CD14-positive monocyte (primary cell): ENCODE measurements around the gene HCST. TPM values are rescaled to one million over a fixed set of nuclear protein-coding genes. Genes with fewer than 3 reads are reported as not detected.

Source experiments
- DNase-seq, 3 donors: peaks; one replicate each; pipeline ENCODE4 v3.0.0-alpha.2; 2011 to 2022
- H2AFZ ChIP-seq: 2 replicates; pipeline ENCODE4 v1.6.0; 2012; ENCODE audit warnings: mild to moderate bottlenecking, low read depth, low read length, inconsistent platforms; ENCODE audit not compliant: insufficient read depth, poor library complexity, severe bottlenecking
- H3K27ac ChIP-seq, 2 donors: 1 replicate in 1 of 2; 2 replicates in 1 of 2; pipeline ENCODE4 v1.5.1; 2012 to 2013; ENCODE audit warnings: low read length in 2 of 2, control low read depth in 1 of 2, inconsistent platforms in 1 of 2, low read depth in 1 of 2, mild to moderate bottlenecking in 1 of 2
- H3K27me3 ChIP-seq, 2 donors: one replicate each; pipeline versions ENCODE4 v1.6.0 to v1.6.1; 2011 to 2013; ENCODE audit warnings: low read length in 2 of 2; ENCODE audit not compliant: control insufficient read depth in 2 of 2, insufficient read depth in 2 of 2
- H3K36me3 ChIP-seq, 2 donors: replicated peaks in 1 of 2; 1 replicate in 1 of 2; 2 replicates in 1 of 2; pipeline versions ENCODE4 v1.5.1 to v1.6.1; 2012 to 2013; ENCODE audit warnings: low read length in 2 of 2, control low read depth in 1 of 2, inconsistent platforms in 1 of 2, mild to moderate bottlenecking in 1 of 2; ENCODE audit not compliant: insufficient read depth in 2 of 2, control insufficient read depth in 1 of 2
- H3K4me1 ChIP-seq, 2 donors: 1 replicate in 1 of 2; 2 replicates in 1 of 2; pipeline versions ENCODE4 v1.5.1 to v1.6.1; 2012 to 2013; ENCODE audit warnings: low read length in 2 of 2, control low read depth in 1 of 2, inconsistent platforms in 1 of 2, mild to moderate bottlenecking in 1 of 2, moderate library complexity in 1 of 2; ENCODE audit not compliant: insufficient read depth in 2 of 2, control insufficient read depth in 1 of 2
- H3K4me2 ChIP-seq: replicated peaks from 2 replicates; pipeline ENCODE3; 2012; ENCODE audit warnings: low read length, moderate library complexity, mild to moderate bottlenecking; ENCODE audit not compliant: poor library complexity, severe bottlenecking; ENCODE audit errors: extremely low read depth
- H3K4me3 ChIP-seq, 3 experiments: fragments of 200-600 bp in 1 of 3; sonication (generic) in 1 of 3; replicated peaks in 1 of 3; 1 replicate in 2 of 3; 2 replicates in 1 of 3; pipeline ENCODE4 v1.5.1; 2011 to 2013; ENCODE audit warnings: low read length in 3 of 3, mild to moderate bottlenecking in 3 of 3, control low read depth in 2 of 3, low read depth in 2 of 3, inconsistent platforms in 1 of 3, moderate library complexity in 1 of 3
- H3K79me2 ChIP-seq: 2 replicates; pipeline ENCODE4 v1.6.0; 2012; ENCODE audit warnings: mild to moderate bottlenecking, control low read depth, inconsistent platforms, low read length, moderate library complexity; ENCODE audit not compliant: insufficient read depth
- H3K9ac ChIP-seq: 2 replicates; pipeline ENCODE4 v1.6.0; 2017; ENCODE audit warnings: low read length, mild to moderate bottlenecking; ENCODE audit not compliant: insufficient read depth, poor library complexity, severe bottlenecking
- H3K9me3 ChIP-seq, 2 donors: replicated peaks in 1 of 2; 1 replicate in 1 of 2; 2 replicates in 1 of 2; pipeline versions ENCODE4 v1.5.1 to v1.6.1; 2012 to 2013; ENCODE audit warnings: low read length in 2 of 2, control low read depth in 1 of 2; ENCODE audit not compliant: control insufficient read depth in 1 of 2, insufficient read depth in 1 of 2
- H4K20me1 ChIP-seq: 2 replicates; pipeline ENCODE4 v1.6.0; 2012; ENCODE audit warnings: mild to moderate bottlenecking, low read length, control low read depth, moderate library complexity; ENCODE audit not compliant: insufficient read depth
- H3K27ac Mint-ChIP-seq, 7 donors: one replicate each; pipeline ENCODE4 v1.8.0; 2020; ENCODE audit warnings: mild to moderate bottlenecking in 7 of 7, mixed read lengths in 7 of 7, moderate library complexity in 6 of 7, inconsistent platforms in 2 of 7
- H3K27me3 Mint-ChIP-seq, 3 donors: one replicate each; pipeline ENCODE4 v1.8.0; 2021 to 2022; ENCODE audit warnings: low read depth in 3 of 3, mild to moderate bottlenecking in 3 of 3, mixed read lengths in 3 of 3, moderate library complexity in 3 of 3, inconsistent platforms in 1 of 3
- H3K36me3 Mint-ChIP-seq, 2 donors: one replicate each; pipeline ENCODE4 v1.8.0; 2020; ENCODE audit warnings: mixed read lengths in 2 of 2, inconsistent platforms in 1 of 2, mild to moderate bottlenecking in 1 of 2
- H3K4me1 Mint-ChIP-seq: one replicate; pipeline ENCODE4 v1.8.0; 2020; ENCODE audit warnings: mild to moderate bottlenecking, mixed read lengths
- H3K4me3 Mint-ChIP-seq, 2 donors: one replicate each; pipeline ENCODE4 v1.8.0; 2020; ENCODE audit warnings: mild to moderate bottlenecking in 2 of 2, mixed read lengths in 2 of 2, moderate library complexity in 1 of 2
- H3K9me3 Mint-ChIP-seq, 7 donors: one replicate each; pipeline ENCODE4 v1.8.0; 2020 to 2022; ENCODE audit warnings: mixed read lengths in 7 of 7, mild to moderate bottlenecking in 6 of 7, moderate library complexity in 6 of 7, inconsistent platforms in 2 of 7
- CTCF ChIP-seq: fragments of 200-600 bp; IDR thresholded peaks from one replicate; pipeline ENCODE4 v1.8.0; 2022; ENCODE audit warnings: antibody characterized with exemption, mild to moderate bottlenecking
- WGBS: methylation state at CpG from one replicate; pipeline ENCODE4 v1.1.5; 2013; ENCODE audit warnings: missing lambda C conversion rate; ENCODE audit not compliant: insufficient coverage; 5-methylcytosine and 5-hydroxymethylcytosine counted together
- intact Hi-C, 2 donors: fragments of 100-400 bp; cut with micrococcal nuclease; formaldehyde crosslinking; loops; one replicate each; pipeline versions ENCODE4 v1.15.0 to v1.15.1; 2023
- polyA plus RNA-seq, 3 donors: library from polyadenylated mRNA; depleted of rRNA in 1 of 3; unstranded in 2 of 3; stranded (reverse) in 1 of 3; fragments of 300-500 nt in 2 of 3; fragments of >200 nt in 1 of 3; fragmentation: Illumina TruSeq in 2 of 3; gene quantifications; 1 replicate in 2 of 3; 2 replicates in 1 of 3; pipeline ENCODE4 v1.2.3, GENCODE V29; 2012 to 2021

HCST gene
- polyA plus RNA-seq, 3 donors = 264 to 829 (median 594) TPM

GRCh38 chr19:35870798-35871197 lies 31.5 kb upstream of the HCST start:
- H4K20me1 ChIP-seq = no peaks in the 10 kb centered on the region
- H3K9me3 Mint-ChIP-seq = peaks cover 8 to 22% (median 10%) of the 10 kb centered on the region in 7 donors
- no peak overlapping the region for H3K4me2 ChIP-seq
- peaks cover 27 to 49% of the 10 kb centered on the region in 2 donors for H3K27me3 ChIP-seq
- H3K4me1 ChIP-seq = peaks cover 16 to 23% of the 10 kb centered on the region in 2 donors
- peaks cover 0 to 9% of the 10 kb centered on the region in 2 donors for H3K9me3 ChIP-seq
- intact Hi-C loops = loop anchor here in 1 of 2 donors (10.0 kb wide), 1 partner anchor 96 kb away; the partner anchor contains the start of gene ARHGAP33
- 80% methylated on average over 1 of the region's 12 CpGs for WGBS
- no peak overlapping the region for H3K27ac ChIP-seq
- no peaks in the 10 kb centered on the region for H3K79me2 ChIP-seq
- peak overlapping the region in 1 of 2 donors; percentile 74 for H3K4me3 Mint-ChIP-seq
- H3K4me1 Mint-ChIP-seq = peaks cover 15% of the 10 kb centered on the region
- H3K36me3 Mint-ChIP-seq = peaks cover 0 to 6% of the 10 kb centered on the region in 2 donors
- no peaks in the 10 kb centered on the region for H3K36me3 ChIP-seq
- no peak for DNase-seq
- H3K4me3 ChIP-seq = no peak overlapping the region
- no peak for TF ChIP-seq CTCF
- no peak overlapping the region for H3K27ac Mint-ChIP-seq
- no peak overlapping the region for H2AFZ ChIP-seq
- H3K27me3 Mint-ChIP-seq = peaks cover 44 to 59% (median 48%) of the 10 kb centered on the region in 3 donors
- H3K9ac ChIP-seq = no peak overlapping the region

GRCh38 chr19:35871611-35872010 lies 30.7 kb upstream of the HCST start:
- Mint-ChIP-seq H3K4me1 (peaks cover 15% of the 10 kb centered on the region), H3K27ac (no peak overlapping the region), H3K4me3 (no peak overlapping the region), H3K9me3 (peaks cover 7 to 22% (median 10%) of the 10 kb centered on the region in 7 donors), H3K36me3 (peaks cover 0 to 6% of the 10 kb centered on the region in 2 donors), H3K27me3 (peaks cover 39 to 53% (median 46%) of the 10 kb centered on the region in 3 donors)
- no peak for TF ChIP-seq CTCF
- no peak overlapping the region for H3K4me2 ChIP-seq
- H3K9me3 ChIP-seq = peaks cover 0 to 9% of the 10 kb centered on the region in 2 donors
- WGBS = no CpG with 5 or more reads among the region's 12 CpGs
- H3K27me3 ChIP-seq = peaks cover 27 to 46% of the 10 kb centered on the region in 2 donors
- intact Hi-C loops = loop anchor here in 1 of 2 donors (10.0 kb wide), 1 partner anchor 97 kb away; the partner anchor contains the start of gene ARHGAP33
- DNase-seq = no peak
- H4K20me1 ChIP-seq = no peaks in the 10 kb centered on the region
- H2AFZ ChIP-seq = no peak overlapping the region
- H3K4me1 ChIP-seq = peaks cover 16 to 23% of the 10 kb centered on the region in 2 donors
- no peak overlapping the region for H3K27ac ChIP-seq
- no peaks in the 10 kb centered on the region for H3K36me3 ChIP-seq
- H3K79me2 ChIP-seq = no peaks in the 10 kb centered on the region
- H3K9ac ChIP-seq = no peak overlapping the region
- no peak overlapping the region for H3K4me3 ChIP-seq
